ENCODE measurements around the gene ADAMTSL4.
"Not testable (repeated sequence)": the region's sequence is repeated elsewhere in the genome, so short reads cannot be mapped to it uniquely, and the experiment has no call there.

ADAMTSL4 gene

DNA sequence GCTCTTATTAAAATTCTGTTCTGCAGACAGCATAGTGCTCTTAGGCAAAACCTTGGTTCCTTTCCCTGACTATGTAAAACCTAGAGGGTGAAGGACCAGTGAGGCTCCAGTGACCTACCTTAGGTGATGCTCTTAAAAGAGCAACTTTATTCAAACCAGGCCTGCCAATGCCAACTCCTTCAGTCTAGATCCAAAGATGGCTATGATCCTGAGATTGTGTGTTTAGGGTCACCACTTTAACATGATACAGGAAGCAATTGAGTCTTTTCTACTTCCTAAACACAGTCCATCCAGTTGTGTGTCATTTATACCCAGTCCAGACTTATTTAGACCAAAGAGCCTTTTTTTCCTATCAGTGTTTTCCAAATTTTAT lies 19.4 kb downstream of the ADAMTSL4 start:
- DNase-seq: no peak

DNA sequence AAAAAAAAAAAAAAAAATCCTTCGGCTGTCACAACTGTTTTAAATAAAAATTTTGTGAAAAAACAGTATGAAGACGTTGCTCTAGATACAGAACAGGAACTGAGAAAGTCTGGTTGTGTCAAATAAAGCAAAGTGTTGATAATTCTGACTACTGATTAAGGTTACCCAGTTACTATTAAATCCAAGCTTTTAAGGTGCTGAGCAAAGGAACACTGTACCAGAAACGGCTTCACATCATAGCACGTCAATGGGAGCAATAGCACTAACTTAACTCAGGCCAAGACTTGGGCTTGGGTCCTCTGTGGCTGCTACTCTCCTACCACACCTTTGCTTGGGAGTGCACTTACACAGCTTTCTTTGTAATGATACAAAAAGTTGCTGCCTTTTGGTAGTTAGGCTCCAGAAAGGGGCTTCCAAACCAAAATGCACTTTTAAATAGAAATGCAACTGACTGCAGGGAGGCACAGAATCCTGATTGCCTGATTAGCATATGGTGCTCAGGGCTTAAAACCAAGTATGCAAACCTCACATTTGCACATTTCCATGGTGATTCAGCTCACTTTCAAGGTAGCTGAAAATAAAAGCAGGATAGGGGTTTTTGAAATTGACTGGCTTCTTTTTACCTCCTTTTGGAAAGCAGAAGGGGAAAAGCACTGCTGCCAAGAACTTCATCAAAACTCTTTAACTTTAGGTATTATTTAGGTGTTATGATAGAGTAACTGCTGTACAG lies 23.9 kb downstream of the ADAMTSL4 start:
- DNase-seq: no peak

DNA sequence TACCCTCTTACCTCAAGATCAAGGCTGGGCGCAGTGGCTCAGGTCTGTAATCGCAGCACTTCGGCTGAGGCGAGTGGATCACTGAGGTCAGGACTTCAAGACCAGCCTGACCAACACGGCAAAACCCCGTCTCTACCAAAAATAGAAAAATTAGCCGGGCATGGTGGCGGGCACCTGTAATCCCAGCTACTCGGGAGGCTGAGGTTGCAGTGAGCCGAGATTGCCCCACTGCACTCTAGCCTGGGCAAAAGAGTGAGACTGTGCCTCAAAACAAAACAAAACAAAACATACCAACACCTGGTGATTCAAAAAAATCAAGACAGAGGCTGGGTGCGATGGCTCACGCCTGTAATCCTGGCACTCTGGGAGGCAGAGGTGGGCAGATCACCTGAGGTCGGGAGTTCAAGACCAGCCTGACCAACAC lies 24.5 kb downstream of the ADAMTSL4 start:
- DNase-seq: not testable (repeated sequence)

DNA sequence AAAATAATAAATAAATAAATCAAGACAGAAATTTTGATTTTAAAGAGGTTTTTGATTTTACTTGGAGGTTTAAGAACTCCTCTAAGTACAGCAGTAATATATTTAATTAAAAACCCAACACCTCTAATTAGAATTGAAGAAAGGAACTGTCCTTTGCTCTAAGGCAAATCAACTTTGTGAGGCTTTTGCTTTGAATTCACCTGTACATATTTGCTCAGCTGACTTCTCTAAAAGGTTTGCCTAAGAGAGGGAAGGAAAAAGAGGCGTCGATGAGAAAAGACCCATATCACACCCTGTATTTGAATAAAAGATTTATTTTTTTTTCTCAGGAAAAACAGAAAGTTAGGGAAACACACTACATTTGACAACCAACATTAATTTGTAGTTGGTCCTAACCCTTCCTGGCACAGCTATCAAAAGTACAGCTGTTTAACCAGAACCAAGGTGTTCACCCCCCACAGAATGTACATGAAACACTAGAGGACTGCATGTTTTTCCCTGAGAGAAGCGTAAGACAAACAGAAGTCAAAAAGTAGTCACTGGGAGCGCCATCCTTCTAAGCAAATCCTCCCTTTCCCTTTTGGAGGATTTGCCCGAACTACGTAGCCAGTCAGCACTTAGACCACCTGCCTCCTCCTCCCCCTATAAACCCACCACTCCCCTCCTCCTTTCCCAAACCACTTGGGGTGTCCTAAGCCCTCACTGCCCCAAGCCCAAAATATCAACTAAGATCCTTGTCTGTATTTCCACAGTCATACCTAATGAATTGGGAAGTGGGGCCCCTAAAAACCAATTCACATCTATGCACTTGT lies 25.3 kb downstream of the ADAMTSL4 start:
- DNase-seq: no peak

DNA sequence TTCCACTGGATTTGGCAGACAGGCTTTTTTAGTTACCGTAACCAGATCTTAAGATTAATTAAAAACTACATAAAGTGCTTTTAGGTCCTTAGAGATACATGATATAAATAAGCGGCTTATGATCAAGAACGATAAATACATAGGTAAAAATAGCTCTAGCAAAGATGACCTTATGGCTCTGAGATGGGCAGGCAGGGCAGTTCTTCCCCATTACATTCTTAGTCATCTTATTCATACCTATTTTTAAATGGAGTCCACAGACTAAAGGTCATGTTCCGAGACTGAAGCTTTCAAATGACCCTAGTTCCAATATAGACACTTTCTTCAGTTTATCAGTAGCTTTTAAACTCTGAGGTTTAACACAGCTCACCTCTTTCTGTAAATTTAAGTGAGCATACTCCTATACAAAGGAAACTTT lies 25.9 kb downstream of the ADAMTSL4 start:
- DNase-seq: no peak

DNA sequence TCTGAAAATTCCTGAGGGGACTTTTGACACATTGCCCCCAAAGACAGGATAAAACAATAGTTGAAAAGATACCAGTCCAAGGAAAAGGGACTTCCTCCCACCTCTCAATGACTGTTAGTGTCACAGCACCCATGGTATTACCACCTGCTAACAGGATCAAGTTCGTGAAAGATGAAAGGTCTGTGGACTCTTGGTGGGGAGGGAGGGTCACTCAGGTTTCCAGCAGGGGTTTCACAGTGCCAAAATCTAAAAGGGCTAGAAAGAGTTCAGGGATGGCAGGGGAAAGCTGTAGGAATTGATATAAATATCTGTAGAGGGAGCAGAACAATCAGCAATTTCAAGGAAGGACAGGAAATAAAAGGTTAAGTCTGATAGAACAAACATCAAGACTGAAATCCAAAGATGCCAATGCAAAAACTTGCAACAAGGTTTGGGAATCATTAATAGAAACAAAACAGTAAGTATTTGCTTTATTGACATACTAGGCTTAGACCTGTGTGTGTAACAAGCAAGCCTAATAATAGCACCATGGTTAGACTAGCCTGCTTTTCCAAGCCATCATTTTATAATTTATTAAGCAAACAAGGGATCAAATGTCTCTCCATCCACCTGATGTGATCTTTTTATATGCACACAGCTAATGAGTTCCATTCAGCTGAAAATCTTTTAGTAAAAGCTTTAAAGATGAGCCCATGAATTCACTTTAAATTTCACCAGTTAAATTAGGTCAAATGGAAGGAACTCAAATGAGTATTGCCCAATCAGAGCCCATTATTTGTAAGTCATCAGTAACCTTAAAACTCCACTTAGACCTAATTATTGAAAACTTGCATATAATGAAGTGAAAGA lies 26.5 kb downstream of the ADAMTSL4 start:
- no peak for DNase-seq

DNA sequence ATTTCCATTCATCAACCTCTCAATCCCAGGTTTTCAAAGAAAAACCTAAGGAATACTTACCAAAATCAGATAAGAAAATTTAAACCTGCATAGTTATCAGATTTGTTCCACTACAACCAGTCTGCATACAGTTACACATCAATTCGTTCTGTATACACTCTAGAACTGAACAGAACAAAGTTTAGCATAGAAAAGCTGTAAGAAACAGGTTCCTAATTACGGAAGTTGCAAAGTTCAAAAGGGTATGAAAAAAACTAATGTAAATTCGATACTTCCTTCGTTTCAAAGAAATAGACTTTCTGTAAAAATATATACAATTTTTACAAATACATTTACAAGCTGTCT lies 27.1 kb downstream of the ADAMTSL4 start:
- no peak for DNase-seq

DNA sequence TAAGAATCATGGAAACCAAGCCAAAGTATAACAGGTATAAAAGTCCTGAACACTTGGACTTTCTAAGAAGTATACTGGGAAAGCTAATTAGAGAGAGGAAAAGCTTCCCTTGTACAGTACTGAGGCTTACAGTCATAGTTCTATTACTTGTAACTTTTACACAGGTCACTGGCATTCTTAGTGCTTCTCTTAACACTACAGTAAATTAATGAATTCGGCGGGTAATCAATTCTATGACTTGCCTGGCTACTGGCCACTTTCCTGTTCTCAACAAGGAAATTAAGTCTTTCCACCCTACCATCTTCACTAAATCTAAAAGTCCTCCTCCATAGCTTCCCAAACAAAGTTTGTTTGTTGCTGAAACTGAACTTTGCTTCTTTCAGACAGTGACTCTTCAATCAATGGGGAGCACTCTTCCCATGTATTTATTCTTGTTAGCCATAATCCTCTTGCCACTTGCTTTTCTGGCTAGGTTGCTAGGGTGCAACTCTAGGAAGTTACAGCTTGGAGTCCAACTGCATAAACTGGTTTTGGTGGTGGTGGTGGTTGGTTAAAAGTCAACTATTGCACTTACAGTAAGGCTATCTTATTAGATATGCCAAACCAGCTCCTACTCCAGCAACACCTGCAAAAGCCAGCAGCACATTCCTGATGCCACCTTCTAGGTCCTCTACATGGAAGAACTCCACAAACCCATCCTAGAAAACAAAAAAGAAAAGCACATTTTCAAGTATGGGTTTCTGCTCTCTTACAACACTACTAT lies 27.8 kb downstream of the ADAMTSL4 start:
- no peak for DNase-seq

DNA sequence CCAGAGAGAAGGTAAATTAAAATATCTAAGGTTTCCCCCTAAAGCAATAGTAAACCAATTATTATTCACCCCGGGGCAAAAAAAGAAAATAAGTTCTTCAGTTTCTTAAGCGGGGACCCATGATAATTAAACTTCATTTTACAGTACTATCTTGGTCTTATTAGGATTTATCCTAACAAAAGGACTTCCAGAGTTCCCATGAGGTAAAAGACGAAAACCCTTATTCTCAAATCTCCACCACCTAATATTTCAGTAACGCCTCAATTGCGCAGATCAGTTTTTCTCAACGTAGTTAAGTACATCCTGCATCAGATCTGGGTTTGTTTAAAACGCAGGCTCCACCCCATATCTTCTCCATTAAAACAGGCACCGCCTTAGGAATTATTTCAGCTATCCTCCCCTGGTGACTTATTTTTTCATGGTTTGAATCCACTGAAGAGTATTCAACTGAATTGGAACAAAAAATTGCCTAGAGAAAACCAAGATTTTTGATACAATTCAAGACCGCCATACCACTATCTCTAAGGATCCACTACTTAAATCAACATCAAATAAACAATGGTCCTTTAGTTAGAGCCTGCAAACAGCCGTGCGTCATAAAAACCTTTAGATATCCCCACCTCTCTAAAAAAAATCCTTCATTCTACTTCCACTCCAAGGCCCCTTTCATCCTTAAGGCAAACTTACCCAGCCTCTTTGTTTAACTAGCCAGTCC lies 28.5 kb downstream of the ADAMTSL4 start:
- no peak for DNase-seq

DNA sequence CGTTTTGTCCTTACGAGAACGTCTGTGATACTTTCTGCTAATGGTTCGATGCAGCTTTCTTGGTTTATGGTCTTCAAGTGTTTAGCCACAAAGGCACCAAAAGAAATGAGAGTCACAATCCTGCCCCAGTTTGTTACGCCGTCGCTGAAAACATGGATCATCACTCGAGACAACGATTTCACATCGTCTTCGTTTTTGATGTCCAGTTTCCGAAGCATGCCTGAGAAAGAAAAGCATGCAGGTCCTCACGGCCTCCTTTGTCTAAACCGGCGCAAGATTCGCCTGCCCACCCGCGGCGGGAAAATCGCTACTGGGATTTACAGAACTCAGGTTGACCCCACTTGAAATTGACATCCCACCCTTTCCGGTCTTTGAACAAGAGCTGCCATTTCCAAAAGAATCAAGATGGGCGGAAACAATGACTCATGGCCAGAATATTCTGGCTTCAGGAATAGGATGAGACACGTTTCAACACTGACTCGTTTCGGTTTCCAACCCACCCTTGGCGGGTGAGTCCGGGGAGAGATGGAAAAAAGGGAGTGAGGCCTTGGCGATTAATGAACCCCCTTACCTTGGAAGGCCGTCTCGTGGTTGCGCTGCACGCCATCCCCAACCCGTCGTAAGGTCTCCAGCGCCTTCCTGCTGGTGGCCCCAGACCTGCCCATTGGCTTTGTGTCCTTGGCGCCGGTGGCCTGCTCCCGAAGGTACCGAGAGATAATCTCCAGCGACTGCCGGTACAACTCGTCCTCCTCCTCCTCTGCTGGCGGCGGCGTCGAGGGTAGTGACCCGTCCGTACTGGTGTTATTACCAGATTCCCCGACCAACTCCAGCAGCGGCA lies 29.3 kb downstream of the ADAMTSL4 start:
- peak; percentile 54 to 62 for DNase-seq

DNA sequence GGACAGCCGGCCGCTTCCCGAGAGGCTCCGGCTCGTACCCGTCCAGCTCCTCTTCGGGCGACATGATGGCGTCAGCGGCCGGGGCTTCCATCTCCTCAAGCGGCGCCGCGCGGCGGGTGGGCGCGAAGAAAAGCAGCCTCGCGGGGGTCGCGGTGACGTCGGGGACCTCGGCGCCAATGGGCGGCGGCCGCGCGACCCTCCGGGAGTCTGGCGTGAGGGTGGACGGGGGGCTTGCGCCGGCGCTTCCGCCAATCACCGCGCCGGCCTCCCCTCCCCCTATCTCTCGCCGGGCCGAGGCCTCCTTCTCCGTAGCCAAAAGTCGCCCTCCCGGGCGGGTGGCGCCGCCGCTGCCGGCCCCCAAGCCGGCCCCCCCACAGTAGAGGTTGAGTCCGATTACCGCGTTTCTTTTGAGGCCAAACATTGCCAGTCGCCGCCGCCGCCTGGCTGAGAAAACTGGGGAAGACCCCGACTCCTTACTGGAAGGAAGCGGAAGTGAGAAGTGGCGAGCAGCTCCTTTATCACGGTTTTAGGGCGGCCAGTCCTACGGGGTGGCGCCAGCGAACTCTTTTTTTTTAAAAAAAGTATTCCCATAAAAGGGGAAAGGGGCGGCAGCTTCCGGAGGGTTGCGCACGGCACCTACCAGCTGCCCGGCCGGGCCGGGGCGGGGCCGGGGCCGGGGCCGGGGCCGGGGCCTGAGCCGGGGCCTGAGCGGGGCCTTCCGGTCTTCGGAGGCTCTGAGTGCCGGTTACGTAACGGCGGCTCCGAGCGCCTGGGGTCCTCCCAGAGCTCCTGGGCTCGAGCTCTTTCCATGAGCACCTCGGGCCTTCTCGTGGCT lies 30.1 kb downstream of the ADAMTSL4 start, which contains the start of gene MCL1:
TSS of gene MCL1 (minus strand) at position 501 of the 835 bp plus-strand sequence. CDS start at position 421, 80 bp downstream.
- DNase-seq: peak; percentile 99

DNA sequence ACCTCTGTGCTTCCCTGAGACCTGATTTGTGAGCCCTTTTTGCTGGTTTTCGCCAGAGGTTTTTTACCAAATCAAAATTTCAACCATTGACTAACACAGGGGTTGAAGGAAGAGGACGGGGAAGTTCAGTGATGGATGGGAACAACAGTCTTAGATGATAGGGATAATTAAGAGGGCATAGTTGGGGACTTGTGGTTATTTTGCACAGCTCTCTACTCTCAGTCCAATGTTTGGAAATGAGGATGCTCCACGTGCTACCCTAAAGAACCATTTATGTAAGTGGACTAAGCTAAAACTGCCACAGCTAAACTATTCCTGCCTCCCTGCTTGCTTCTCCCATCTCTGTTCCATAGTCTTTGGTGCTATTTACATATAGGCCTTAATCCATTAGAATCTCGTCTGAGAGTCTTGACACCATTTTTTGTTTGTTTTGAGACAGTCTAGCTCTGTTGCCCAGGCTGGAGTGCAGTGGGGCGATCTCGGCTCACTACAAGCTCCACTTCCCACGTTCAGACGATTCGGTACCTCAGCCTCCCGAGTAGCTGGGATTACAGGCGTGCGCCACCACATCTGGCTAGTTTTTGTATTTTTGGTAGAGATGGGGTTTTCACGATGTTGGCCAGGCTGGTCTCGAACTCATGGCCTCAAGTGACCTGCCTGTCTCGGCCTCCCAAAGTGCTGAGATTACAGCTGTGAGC lies 30.9 kb downstream of the ADAMTSL4 start:
- DNase-seq: no peak

DNA sequence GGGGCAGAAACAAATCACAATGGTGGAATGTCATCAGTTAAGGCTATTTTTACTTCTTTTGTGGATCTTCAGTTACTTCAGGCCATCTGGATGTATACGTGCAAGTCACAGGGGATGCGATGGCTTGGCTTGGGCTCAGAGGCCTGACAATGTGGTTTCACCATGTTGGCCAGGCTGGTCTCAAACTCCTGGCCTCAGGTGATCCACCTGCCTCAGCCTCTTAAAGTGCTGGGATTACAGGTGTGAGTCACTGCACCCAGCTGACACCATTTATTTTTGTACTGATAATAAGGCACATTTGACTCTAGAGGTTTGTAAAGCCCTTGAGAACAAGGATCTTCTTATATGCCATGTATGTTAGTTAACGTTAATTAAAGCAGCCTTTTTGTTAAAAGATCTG lies 31.8 kb downstream of the ADAMTSL4 start:
- DNase-seq: not testable (repeated sequence)

DNA sequence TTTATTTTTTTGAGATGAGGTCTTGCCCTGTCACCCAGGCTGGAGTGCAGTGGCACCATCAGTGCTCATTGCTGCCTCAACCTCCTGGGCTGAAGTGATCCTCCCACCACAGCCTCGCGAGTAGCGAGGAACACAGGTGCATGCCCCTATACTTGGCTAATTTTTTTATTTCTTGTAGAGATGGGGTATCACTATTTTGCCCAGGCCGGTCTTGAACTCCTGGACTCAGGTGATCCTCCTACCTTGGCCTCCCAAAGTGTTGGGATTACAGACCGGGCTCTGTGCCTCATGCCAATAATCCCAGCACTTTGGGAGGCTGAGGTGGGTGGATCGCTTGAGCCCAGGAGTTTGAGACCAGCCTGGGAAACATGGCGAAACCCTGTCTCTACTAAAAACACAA lies 32.2 kb downstream of the ADAMTSL4 start:
- not testable (repeated sequence) for DNase-seq

DNA sequence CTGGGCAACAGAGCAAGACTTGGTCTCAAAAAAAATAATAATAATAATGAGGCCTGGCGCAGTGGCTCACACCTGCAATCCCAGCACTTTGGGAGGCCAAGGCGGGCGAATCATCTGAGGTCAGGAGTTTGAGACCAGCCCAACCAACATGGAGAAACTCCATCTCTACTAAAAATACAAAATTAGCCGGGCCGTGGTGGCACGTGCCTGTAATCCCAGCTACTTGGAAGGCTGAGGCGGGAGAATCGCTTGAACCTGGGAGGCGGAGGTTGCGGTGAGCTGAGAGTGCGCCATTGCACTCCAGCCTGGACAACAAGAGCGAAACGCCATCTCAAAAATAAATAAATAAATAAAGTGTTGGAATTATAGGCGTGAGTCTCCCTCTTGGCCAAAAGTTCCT lies 32.8 kb downstream of the ADAMTSL4 start:
- not testable (repeated sequence) for DNase-seq

DNA sequence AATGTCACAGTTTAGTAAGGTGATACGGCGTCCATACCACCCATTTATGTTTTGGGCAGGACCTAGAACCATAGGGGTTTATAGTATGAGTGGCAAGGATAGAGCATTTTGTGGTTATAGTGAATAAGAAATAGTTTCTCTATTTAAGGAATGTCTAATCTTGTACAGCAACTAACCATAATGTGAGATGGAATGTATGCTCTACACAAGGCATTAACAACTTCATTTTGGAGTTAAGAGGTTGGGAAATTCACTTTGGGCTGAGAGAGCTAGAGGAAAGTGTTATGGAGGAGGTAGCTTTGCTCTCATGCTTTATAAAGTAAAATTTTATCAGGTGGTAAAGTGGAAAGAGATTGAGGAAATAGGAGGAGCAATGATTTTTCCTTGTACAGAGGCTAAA lies 33.2 kb downstream of the ADAMTSL4 start:
- DNase-seq: no peak

DNA sequence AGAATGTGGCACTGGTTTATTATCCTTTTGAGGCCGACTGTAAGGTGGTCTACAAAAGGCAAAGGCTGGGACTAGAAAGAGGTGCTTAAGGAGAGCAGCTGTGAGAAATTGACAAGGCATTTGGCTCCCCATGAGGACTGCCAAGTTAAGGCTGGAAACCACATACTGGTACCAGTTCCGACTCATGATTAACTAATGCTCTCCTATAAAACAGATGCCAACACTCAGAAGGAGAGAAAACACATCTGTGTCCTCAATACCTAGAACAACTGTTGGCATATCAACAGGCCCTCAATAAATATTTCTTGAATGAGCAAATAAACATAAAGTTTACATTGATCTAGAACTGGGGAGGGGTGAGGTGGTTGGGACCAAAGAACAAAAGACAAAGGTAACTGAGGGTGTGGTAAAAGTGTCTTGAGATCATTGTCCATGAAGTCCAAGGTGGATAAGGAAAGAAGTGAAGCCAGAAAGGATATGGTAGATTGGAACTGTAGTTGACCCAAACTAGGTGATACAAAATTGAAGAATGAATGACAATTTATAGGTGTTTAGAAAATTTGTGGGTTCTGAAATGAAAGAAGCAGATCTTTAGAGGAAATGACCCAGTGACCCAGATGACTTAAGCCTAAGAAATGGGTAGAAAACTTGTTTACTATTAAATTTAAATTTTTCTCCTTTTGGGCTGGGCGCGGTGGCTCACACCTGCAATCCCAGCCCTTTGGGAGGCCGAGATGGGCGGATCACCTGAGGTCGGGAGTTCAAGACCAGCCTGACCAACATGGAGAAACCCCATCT lies 47.1 kb downstream of the ADAMTSL4 start:
- DNase-seq: no peak

DNA sequence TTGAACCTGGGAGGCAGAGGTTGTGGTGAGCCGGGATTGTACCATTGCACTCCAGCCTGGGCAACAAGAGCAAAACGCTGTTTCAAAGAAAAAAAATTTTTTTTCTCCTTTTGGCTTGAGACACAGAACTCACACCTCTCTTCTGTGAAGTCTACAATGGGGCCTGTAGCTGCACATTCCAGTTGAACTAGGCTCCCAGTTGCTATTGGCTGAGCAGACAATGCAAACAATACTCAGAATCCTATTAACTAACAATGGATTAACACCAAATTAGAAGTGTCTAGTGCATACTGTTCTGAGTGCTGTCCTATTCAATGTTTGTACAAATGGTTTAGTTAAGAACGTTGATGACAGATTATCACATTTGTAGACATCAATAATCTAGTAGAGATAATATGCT lies 47.8 kb downstream of the ADAMTSL4 start:
- no peak for DNase-seq

All from SHP77 (cell line).